ENCODE measurements around the gene SELENOH. TPM values are rescaled to one million over a fixed set of nuclear protein-coding genes. Genes with fewer than 3 reads are reported as not detected.

Gene SELENOH
- total and polyA plus RNA-seq, 9 of the 15 experiments (the other 6 are each of a cell fraction or from before 2014, with no cell fraction given), result 16.6 to 299 (median 118) TPM

DNA sequence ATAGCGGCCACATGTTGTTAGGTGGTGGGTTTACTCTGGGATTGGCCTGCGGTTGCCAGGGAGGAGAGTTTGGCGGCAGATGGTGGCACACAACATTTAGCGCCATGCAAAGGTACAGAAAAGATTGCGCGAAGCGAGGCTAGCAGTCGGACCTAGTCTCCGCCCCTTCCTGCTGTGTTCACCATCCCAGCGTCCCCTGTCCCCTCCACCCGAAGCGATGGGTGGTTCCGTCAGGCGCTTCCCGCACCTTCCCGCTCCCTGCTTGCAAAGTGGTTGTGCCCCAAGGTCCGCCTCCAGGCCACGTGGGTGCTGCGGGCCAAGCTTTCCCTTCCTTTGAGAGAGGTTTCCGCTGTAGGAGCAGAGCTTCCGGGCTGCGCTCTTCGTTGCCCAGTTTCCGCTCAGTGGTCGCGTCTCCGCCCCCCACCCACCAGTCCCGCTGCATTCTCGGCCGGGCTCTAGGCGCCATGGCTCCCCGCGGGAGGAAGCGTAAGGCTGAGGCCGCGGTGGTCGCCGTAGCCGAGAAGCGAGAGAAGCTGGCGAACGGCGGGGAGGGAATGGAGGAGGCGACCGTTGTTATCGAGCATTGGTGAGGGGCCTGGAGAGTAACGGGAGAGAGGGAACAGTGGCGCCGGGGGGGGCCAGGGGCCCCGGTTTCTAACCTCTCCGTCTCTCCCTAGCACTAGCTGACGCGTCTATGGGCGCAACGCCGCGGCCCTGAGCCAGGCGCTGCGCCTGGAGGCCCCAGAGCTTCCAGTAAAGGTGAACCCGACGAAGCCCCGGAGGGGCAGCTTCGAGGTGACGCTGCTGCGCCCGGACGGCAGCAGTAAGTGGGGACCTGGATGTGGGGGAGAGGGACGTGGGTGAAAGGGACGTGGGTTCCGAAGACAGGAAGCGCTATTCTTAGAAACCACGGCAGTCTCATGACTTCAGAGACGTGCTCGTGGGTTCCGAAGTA lies at the start of gene SELENOH (continued):
- TF ChIP-seq JUN (IDR thresholded peaks at IDR 0.05; ENCODE audit: borderline replicate concordance, low read depth, low read length), result peak; percentile 77; the same call in 1 of the 2 replicates
- peak; percentile 55; the same call in 1 of the 2 replicates for TF ChIP-seq JUN (CRISPR knock-in tag; IDR thresholded peaks at IDR 0.05; ENCODE audit: borderline replicate concordance)
- no peak for TF ChIP-seq YBX1 (IDR thresholded peaks at IDR 0.05)
- TF ChIP-seq, protein P1, sequence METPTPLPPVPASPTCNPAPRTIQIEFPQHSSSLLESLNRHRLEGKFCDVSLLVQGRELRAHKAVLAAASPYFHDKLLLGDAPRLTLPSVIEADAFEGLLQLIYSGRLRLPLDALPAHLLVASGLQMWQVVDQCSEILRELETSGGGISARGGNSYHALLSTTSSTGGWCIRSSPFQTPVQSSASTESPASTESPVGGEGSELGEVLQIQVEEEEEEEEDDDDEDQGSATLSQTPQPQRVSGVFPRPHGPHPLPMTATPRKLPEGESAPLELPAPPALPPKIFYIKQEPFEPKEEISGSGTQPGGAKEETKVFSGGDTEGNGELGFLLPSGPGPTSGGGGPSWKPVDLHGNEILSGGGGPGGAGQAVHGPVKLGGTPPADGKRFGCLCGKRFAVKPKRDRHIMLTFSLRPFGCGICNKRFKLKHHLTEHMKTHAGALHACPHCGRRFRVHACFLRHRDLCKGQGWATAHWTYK (CRISPR knock-in tag; IDR thresholded peaks at IDR 0.05), result 0 out of 2 replicates have a peak, but pooled peaks have one; percentile 8
- TF ChIP-seq ILF3 (IDR thresholded peaks at IDR 0.05; ENCODE audit: borderline replicate concordance), result no peak
- TF ChIP-seq, protein P2, sequence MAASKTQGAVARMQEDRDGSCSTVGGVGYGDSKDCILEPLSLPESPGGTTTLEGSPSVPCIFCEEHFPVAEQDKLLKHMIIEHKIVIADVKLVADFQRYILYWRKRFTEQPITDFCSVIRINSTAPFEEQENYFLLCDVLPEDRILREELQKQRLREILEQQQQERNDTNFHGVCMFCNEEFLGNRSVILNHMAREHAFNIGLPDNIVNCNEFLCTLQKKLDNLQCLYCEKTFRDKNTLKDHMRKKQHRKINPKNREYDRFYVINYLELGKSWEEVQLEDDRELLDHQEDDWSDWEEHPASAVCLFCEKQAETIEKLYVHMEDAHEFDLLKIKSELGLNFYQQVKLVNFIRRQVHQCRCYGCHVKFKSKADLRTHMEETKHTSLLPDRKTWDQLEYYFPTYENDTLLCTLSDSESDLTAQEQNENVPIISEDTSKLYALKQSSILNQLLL (CRISPR knock-in tag; IDR thresholded peaks at IDR 0.05; ENCODE audit: borderline replicate concordance), result no peak
- TF ChIP-seq ETV1 (tag; conservative IDR thresholded peaks at IDR 0.05; ENCODE audit: low read depth), result peak; percentile 90
- TF ChIP-seq ZKSCAN1 (IDR thresholded peaks at IDR 0.05; ENCODE audit: low read depth, low read length), result peak; percentile 80
- TF ChIP-seq, protein P3, sequence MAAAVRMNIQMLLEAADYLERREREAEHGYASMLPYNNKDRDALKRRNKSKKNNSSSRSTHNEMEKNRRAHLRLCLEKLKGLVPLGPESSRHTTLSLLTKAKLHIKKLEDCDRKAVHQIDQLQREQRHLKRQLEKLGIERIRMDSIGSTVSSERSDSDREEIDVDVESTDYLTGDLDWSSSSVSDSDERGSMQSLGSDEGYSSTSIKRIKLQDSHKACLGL (CRISPR knock-in tag; IDR thresholded peaks at IDR 0.05; ENCODE audit: borderline replicate concordance, poor library complexity, severe bottlenecking), result peak; percentile 94
- peak; percentile 32 for TF ChIP-seq BRD9 (IDR thresholded peaks at IDR 0.05; ENCODE audit: low read depth, partially characterized antibody)
- peak; percentile 100 for TF ChIP-seq SP1 (CRISPR knock-in tag; IDR thresholded peaks at IDR 0.05)
- TF ChIP-seq AFF4 (CRISPR knock-in tag; IDR thresholded peaks at IDR 0.05), result peak; percentile 62; the same call in 1 of the 2 replicates
- peak; percentile 85 for TF ChIP-seq NUFIP1 (IDR thresholded peaks at IDR 0.05; ENCODE audit: partially characterized antibody)
- TF ChIP-seq COPS2 (conservative IDR thresholded peaks at IDR 0.05), result no peak
- TF ChIP-seq MCM7 (IDR thresholded peaks at IDR 0.05), result no peak
- TF ChIP-seq, protein P4, sequence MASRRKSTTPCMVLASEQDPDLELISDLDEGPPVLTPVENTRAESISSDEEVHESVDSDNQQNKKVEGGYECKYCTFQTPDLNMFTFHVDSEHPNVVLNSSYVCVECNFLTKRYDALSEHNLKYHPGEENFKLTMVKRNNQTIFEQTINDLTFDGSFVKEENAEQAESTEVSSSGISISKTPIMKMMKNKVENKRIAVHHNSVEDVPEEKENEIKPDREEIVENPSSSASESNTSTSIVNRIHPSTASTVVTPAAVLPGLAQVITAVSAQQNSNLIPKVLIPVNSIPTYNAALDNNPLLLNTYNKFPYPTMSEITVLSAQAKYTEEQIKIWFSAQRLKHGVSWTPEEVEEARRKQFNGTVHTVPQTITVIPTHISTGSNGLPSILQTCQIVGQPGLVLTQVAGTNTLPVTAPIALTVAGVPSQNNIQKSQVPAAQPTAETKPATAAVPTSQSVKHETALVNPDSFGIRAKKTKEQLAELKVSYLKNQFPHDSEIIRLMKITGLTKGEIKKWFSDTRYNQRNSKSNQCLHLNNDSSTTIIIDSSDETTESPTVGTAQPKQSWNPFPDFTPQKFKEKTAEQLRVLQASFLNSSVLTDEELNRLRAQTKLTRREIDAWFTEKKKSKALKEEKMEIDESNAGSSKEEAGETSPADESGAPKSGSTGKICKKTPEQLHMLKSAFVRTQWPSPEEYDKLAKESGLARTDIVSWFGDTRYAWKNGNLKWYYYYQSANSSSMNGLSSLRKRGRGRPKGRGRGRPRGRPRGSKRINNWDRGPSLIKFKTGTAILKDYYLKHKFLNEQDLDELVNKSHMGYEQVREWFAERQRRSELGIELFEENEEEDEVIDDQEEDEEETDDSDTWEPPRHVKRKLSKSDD (conservative IDR thresholded peaks at IDR 0.05; ENCODE audit: low read length), result peak; percentile 72; the same call in 1 of the 2 replicates

Data from K562 (cell line).